HepG2 (cell line): Measurements from ENCODE around the gene SKIL. TPM values are rescaled to one million over a fixed set of nuclear protein-coding genes. Genes with fewer than 3 reads are reported as not detected.

Experiments
- AGO1 ChIP-seq: fragments of 200-400 bp; formaldehyde crosslinking; IDR thresholded peaks from 2 replicates; pipeline ENCODE4 v1.6.1; 2017; ENCODE audit warnings: mild to moderate bottlenecking, low read depth, low read length, moderate library complexity; ENCODE audit not compliant: poor library complexity, severe bottlenecking
- KDM2A ChIP-seq: sonication (generic); formaldehyde crosslinking; IDR thresholded peaks from 2 replicates; pipeline ENCODE4 v1.4.0; 2020; ENCODE audit warnings: low read depth, missing genetic modification reagents, borderline replicate concordance
- KLF12 ChIP-seq: sonication (generic); formaldehyde crosslinking; IDR thresholded peaks from 2 replicates; pipeline ENCODE4 v1.4.0; 2020; ENCODE audit warnings: missing genetic modification reagents, borderline replicate concordance
- MTA1 ChIP-seq: sonication (generic); formaldehyde crosslinking; IDR thresholded peaks from 2 replicates; pipeline ENCODE4 v1.4.0; 2020; ENCODE audit warnings: missing genetic modification reagents, mild to moderate bottlenecking, borderline replicate concordance
- NCOR1 ChIP-seq: fragments of 200-600 bp; sonication (generic); IDR thresholded peaks from 2 replicates; pipeline ENCODE4 v1.7.0; 2017; ENCODE audit warnings: antibody characterized with exemption, low read length, borderline replicate concordance
- PLRG1 ChIP-seq: fragments of 450-650 bp; conservative IDR thresholded peaks from 2 replicates; pipeline ENCODE4 v1.6.1; 2016
- REPIN1 ChIP-seq: sonication (generic); formaldehyde crosslinking; IDR thresholded peaks from 2 replicates; pipeline ENCODE4 v1.8.0; 2022; ENCODE audit warnings: missing genetic modification reagents, low read depth, mild to moderate bottlenecking, borderline replicate concordance
- SOX5 ChIP-seq: IDR thresholded peaks from 2 replicates; pipeline ENCODE4 v1.6.1; 2016; ENCODE audit warnings: borderline replicate concordance
- SRY ChIP-seq: sonication (generic); formaldehyde crosslinking; IDR thresholded peaks from 2 replicates; pipeline ENCODE4 v1.8.0; 2022; ENCODE audit warnings: mild to moderate bottlenecking, missing genetic modification reagents
- XRCC5 ChIP-seq: fragments of 200-400 bp; formaldehyde crosslinking; optimal IDR thresholded peaks from 2 replicates; pipeline ENCODE3; 2017; ENCODE audit warnings: mild to moderate bottlenecking, low read length
- ZNF430 ChIP-seq: sonication (generic); formaldehyde crosslinking; IDR thresholded peaks from 2 replicates; pipeline ENCODE4 v1.9.0; 2021; ENCODE audit warnings: mild to moderate bottlenecking, missing genetic modification reagents
- ZNF615 ChIP-seq: sonication (generic); formaldehyde crosslinking; IDR thresholded peaks from 2 replicates; pipeline ENCODE4 v1.5.0; 2020; ENCODE audit warnings: mild to moderate bottlenecking, missing genetic modification reagents, borderline replicate concordance
- ZNF792 ChIP-seq: IDR thresholded peaks from 2 replicates; pipeline ENCODE4 v1.6.1; 2016
- polyA plus RNA-seq, 8 experiments: library from polyadenylated mRNA; depleted of rRNA in 3 of 8; stranded (reverse) in 7 of 8; unstranded in 1 of 8; fragments of >200 nt; fragmentation: Illumina TruSeq in 4 of 8; extraction: Trizol in 4 of 8; gene quantifications; 2 replicates each; pipeline versions ENCODE4 v1.2.1 to v1.2.3, GENCODE V29; 2011 to 2016; ENCODE audit warnings: low read depth in 4 of 8, missing spikeins in 1 of 8, mixed read lengths in 1 of 8; ENCODE audit not compliant: insufficient read depth in 1 of 8
- total RNA-seq, 5 experiments: library from RNA; depleted of rRNA; stranded (reverse); fragments of >200 nt; fragmentation: Illumina TruSeq; extraction: Trizol; gene quantifications; 2 replicates each; pipeline ENCODE4 v1.2.3, GENCODE V29; 2016; ENCODE audit warnings: low read depth in 1 of 5
- TF ChIP-seq, protein P1 (sequence below): sonication (generic); formaldehyde crosslinking; IDR thresholded peaks from 2 replicates; pipeline ENCODE4 v1.9.0; 2021; ENCODE audit warnings: missing genetic modification reagents, borderline replicate concordance
- TF ChIP-seq, protein P2 (sequence below): sonication (generic); formaldehyde crosslinking; IDR thresholded peaks from 2 replicates; pipeline ENCODE4 v1.4.0; 2020; ENCODE audit warnings: missing genetic modification reagents, borderline replicate concordance
- TF ChIP-seq, protein P3 (sequence below): sonication (generic); formaldehyde crosslinking; IDR thresholded peaks from 2 replicates; pipeline ENCODE4 v1.5.1; 2020; ENCODE audit warnings: mild to moderate bottlenecking, moderate library complexity, missing genetic modification reagents
- TF ChIP-seq, protein P4 (sequence below): sonication (generic); formaldehyde crosslinking; conservative IDR thresholded peaks from 2 replicates; pipeline ENCODE4 v1.4.0; 2020; ENCODE audit warnings: missing genetic modification reagents
- TF ChIP-seq, protein P5 (sequence below): sonication (generic); IDR thresholded peaks from 2 replicates; pipeline ENCODE4 v1.6.1; 2016; ENCODE audit warnings: low read depth, borderline replicate concordance

Gene SKIL
- total and polyA plus RNA-seq, 2 of the 13 experiments (the other 11 are each of a cell fraction or from before 2014, with no cell fraction given) = 5.2 to 20.7 TPM

DNA sequence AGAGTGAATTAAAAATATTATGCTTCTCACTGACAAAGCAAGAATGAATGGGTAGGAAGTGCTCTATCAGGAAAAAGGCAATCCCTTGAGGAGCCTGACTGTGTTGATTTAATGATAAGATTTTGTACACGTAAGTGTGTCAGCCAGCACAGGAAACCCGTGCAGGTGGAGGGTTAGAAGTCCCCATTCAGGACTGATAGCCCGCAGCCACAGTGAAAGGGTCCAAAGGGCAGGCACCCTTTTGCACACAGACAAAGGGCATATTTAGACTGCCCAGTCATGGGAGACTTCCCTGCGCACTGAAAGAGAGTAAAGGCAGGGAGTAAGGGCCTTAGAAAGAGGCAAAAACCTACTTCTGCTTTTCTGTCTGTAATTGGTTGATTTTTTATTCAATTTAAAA lies 26.4 kb upstream of the SKIL start (continued):
- peak; percentile 77 for TF ChIP-seq XRCC5
- TF ChIP-seq ZNF430 (CRISPR knock-in tag) = peak; percentile 52; the same call in 1 of the 2 replicates
- TF ChIP-seq, protein P1, sequence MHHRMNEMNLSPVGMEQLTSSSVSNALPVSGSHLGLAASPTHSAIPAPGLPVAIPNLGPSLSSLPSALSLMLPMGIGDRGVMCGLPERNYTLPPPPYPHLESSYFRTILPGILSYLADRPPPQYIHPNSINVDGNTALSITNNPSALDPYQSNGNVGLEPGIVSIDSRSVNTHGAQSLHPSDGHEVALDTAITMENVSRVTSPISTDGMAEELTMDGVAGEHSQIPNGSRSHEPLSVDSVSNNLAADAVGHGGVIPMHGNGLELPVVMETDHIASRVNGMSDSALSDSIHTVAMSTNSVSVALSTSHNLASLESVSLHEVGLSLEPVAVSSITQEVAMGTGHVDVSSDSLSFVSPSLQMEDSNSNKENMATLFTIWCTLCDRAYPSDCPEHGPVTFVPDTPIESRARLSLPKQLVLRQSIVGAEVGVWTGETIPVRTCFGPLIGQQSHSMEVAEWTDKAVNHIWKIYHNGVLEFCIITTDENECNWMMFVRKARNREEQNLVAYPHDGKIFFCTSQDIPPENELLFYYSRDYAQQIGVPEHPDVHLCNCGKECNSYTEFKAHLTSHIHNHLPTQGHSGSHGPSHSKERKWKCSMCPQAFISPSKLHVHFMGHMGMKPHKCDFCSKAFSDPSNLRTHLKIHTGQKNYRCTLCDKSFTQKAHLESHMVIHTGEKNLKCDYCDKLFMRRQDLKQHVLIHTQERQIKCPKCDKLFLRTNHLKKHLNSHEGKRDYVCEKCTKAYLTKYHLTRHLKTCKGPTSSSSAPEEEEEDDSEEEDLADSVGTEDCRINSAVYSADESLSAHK = no peak
- TF ChIP-seq SOX5 (CRISPR knock-in tag) = peak; percentile 90
- 0 out of 2 replicates have a peak, but pooled peaks have one; percentile 47 for TF ChIP-seq KLF12 (CRISPR knock-in tag)
- 0 out of 2 replicates have a peak, but pooled peaks have one; percentile 40 for TF ChIP-seq ZNF615 (CRISPR knock-in tag)
- TF ChIP-seq, protein P2, sequence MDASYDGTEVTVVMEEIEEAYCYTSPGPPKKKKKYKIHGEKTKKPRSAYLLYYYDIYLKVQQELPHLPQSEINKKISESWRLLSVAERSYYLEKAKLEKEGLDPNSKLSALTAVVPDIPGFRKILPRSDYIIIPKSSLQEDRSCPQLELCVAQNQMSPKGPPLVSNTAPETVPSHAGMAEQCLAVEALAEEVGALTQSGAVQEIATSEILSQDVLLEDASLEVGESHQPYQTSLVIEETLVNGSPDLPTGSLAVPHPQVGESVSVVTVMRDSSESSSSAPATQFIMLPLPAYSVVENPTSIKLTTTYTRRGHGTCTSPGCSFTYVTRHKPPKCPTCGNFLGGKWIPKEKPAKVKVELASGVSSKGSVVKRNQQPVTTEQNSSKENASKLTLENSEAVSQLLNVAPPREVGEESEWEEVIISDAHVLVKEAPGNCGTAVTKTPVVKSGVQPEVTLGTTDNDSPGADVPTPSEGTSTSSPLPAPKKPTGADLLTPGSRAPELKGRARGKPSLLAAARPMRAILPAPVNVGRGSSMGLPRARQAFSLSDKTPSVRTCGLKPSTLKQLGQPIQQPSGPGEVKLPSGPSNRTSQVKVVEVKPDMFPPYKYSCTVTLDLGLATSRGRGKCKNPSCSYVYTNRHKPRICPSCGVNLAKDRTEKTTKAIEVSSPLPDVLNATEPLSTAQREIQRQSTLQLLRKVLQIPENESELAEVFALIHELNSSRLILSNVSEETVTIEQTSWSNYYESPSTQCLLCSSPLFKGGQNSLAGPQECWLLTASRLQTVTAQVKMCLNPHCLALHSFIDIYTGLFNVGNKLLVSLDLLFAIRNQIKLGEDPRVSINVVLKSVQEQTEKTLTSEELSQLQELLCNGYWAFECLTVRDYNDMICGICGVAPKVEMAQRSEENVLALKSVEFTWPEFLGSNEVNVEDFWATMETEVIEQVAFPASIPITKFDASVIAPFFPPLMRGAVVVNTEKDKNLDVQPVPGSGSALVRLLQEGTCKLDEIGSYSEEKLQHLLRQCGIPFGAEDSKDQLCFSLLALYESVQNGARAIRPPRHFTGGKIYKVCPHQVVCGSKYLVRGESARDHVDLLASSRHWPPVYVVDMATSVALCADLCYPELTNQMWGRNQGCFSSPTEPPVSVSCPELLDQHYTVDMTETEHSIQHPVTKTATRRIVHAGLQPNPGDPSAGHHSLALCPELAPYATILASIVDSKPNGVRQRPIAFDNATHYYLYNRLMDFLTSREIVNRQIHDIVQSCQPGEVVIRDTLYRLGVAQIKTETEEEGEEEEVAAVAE (CRISPR knock-in tag) = peak; percentile 31; the same call in 1 of the 2 replicates
- TF ChIP-seq NCOR1 = peak; percentile 94; the same call in 1 of the 2 replicates
- TF ChIP-seq KDM2A (CRISPR knock-in tag) = peak; percentile 61
- no peak for TF ChIP-seq PLRG1
- TF ChIP-seq, protein P3, sequence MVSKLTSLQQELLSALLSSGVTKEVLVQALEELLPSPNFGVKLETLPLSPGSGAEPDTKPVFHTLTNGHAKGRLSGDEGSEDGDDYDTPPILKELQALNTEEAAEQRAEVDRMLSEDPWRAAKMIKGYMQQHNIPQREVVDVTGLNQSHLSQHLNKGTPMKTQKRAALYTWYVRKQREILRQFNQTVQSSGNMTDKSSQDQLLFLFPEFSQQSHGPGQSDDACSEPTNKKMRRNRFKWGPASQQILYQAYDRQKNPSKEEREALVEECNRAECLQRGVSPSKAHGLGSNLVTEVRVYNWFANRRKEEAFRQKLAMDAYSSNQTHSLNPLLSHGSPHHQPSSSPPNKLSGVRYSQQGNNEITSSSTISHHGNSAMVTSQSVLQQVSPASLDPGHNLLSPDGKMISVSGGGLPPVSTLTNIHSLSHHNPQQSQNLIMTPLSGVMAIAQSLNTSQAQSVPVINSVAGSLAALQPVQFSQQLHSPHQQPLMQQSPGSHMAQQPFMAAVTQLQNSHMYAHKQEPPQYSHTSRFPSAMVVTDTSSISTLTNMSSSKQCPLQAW (CRISPR knock-in tag) = peak; percentile 57; the same call in 1 of the 2 replicates
- TF ChIP-seq, protein P4, sequence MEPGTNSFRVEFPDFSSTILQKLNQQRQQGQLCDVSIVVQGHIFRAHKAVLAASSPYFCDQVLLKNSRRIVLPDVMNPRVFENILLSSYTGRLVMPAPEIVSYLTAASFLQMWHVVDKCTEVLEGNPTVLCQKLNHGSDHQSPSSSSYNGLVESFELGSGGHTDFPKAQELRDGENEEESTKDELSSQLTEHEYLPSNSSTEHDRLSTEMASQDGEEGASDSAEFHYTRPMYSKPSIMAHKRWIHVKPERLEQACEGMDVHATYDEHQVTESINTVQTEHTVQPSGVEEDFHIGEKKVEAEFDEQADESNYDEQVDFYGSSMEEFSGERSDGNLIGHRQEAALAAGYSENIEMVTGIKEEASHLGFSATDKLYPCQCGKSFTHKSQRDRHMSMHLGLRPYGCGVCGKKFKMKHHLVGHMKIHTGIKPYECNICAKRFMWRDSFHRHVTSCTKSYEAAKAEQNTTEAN (CRISPR knock-in tag) = peak; percentile 100
- peak; percentile 31; the same call in 1 of the 2 replicates for TF ChIP-seq REPIN1 (CRISPR knock-in tag)
- no peak for TF ChIP-seq SRY (CRISPR knock-in tag)
- TF ChIP-seq MTA1 (CRISPR knock-in tag) = 0 out of 2 replicates have a peak, but pooled peaks have one; percentile 50
- TF ChIP-seq ZNF792 (CRISPR knock-in tag) = peak; percentile 83; the same call in 1 of the 2 replicates
- TF ChIP-seq, protein P5, sequence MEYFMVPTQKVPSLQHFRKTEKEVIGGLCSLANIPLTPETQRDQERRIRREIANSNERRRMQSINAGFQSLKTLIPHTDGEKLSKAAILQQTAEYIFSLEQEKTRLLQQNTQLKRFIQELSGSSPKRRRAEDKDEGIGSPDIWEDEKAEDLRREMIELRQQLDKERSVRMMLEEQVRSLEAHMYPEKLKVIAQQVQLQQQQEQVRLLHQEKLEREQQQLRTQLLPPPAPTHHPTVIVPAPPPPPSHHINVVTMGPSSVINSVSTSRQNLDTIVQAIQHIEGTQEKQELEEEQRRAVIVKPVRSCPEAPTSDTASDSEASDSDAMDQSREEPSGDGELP = peak; percentile 69; the same call in 1 of the 2 replicates
- no peak for TF ChIP-seq AGO1
